DND-41 (cell line): ENCODE measurements around the gene YWHAQ.

Source experiments
- ATAC-seq: fragments of 200-7000 bp; cut with Tn5 transposase; 3 replicates; pipeline ENCODE4 v1.9.1; 2021; ENCODE audit warnings: low read depth; ENCODE audit not compliant: insufficient read depth
- DNase-seq: peaks from one replicate; pipeline ENCODE4 v3.0.0-alpha.2; 2020
- H2AFZ ChIP-seq: 2 replicates; pipeline ENCODE4 v1.6.0; 2012; ENCODE audit warnings: low read depth, low read length
- H3K27ac ChIP-seq: 2 replicates; pipeline ENCODE4 v1.5.1; 2012; ENCODE audit warnings: low read length, inconsistent platforms
- H3K27me3 ChIP-seq: fragments of 200-600 bp; sonication (generic); 2 replicates; pipeline ENCODE4 v1.6.0; 2012; ENCODE audit warnings: low read length, mild to moderate bottlenecking, inconsistent platforms; ENCODE audit not compliant: insufficient read depth, poor library complexity
- H3K36me3 ChIP-seq: 2 replicates; pipeline ENCODE4 v1.5.1; 2012; ENCODE audit warnings: low read length, inconsistent platforms; ENCODE audit not compliant: insufficient read depth
- H3K4me1 ChIP-seq: 2 replicates; pipeline ENCODE4 v1.5.1; 2012; ENCODE audit warnings: mild to moderate bottlenecking, low read length; ENCODE audit not compliant: insufficient read depth
- H3K4me2 ChIP-seq: 2 replicates; pipeline ENCODE4 v1.6.0; 2012; ENCODE audit warnings: mild to moderate bottlenecking, moderate library complexity, low read length, inconsistent platforms; ENCODE audit not compliant: insufficient read depth
- H3K4me3 ChIP-seq, 2 experiments: fragments of 200-600 bp in 1 of 2; shearing (Covaris generic) in 1 of 2; 2 replicates each; pipeline ENCODE4 v1.5.1; 2012 to 2016; ENCODE audit warnings: inconsistent platforms in 2 of 2, low read length in 2 of 2, mild to moderate bottlenecking in 2 of 2, low read depth in 1 of 2, moderate library complexity in 1 of 2
- H3K79me2 ChIP-seq: 2 replicates; pipeline ENCODE4 v1.6.0; 2012; ENCODE audit warnings: low read length, inconsistent platforms; ENCODE audit not compliant: insufficient read depth
- H3K9ac ChIP-seq: 2 replicates; pipeline ENCODE4 v1.6.0; 2012; ENCODE audit warnings: low read depth, mild to moderate bottlenecking, inconsistent platforms, low read length, moderate library complexity
- H3K9me3 ChIP-seq: 2 replicates; pipeline ENCODE4 v1.5.1; 2012; ENCODE audit warnings: low read length, moderate library complexity, mild to moderate bottlenecking, inconsistent platforms; ENCODE audit not compliant: insufficient read depth, severe bottlenecking
- H4K20me1 ChIP-seq: 2 replicates; pipeline ENCODE4 v1.6.0; 2012; ENCODE audit warnings: low read length; ENCODE audit not compliant: insufficient read depth
- EZH2 ChIP-seq: IDR thresholded peaks from 3 replicates; pipeline ENCODE4 v1.6.1; 2012; ENCODE audit warnings: borderline replicate concordance, low read depth, mild to moderate bottlenecking, moderate library complexity, low read length, inconsistent platforms; ENCODE audit not compliant: severe bottlenecking
- TF ChIP-seq, protein P1 (sequence below): IDR thresholded peaks from 2 replicates; pipeline ENCODE4 v1.5.1; 2012; ENCODE audit warnings: borderline replicate concordance, low read length, moderate library complexity, mild to moderate bottlenecking; ENCODE audit not compliant: poor library complexity, severe bottlenecking; ENCODE audit errors: extremely low read depth

The YWHAQ gene

DNA sequence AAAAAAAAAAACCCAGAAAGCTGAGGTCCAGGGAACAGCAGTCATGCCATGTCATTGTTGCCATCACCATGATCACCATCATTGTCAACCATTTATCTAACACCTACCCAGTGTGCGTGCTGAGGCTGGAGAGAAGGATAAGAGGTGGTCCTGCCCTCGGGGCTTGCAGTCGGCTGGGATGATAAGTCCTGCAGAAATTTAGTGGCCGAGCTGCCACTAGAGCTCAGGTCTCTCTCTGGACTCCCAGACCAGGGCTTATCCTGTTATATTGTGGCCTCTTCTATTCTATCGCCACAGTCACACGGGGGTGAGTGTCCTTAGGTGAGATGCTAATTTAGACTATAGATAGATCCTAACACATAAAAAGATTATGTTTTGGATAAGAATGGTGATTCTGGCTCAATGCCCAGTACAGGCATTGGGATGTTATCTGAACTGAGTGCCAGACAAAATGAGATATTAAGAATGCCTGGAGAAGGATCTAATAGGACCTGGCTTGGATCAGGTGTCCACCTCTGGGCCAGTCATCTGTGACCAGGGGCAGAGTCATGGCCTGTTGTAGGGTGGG lies 43.2 kb upstream of the YWHAQ start:
- no peak overlapping the region for H2AFZ ChIP-seq
- no peaks in the 10 kb centered on the region for H3K9me3 ChIP-seq
- no peak overlapping the region for H3K4me2 ChIP-seq
- H3K4me3 ChIP-seq = no peak overlapping the region
- no peak overlapping the region for H3K9ac ChIP-seq
- no peaks in the 10 kb centered on the region for H3K27me3 ChIP-seq
- no peak for TF ChIP-seq EZH2
- TF ChIP-seq, protein P1, sequence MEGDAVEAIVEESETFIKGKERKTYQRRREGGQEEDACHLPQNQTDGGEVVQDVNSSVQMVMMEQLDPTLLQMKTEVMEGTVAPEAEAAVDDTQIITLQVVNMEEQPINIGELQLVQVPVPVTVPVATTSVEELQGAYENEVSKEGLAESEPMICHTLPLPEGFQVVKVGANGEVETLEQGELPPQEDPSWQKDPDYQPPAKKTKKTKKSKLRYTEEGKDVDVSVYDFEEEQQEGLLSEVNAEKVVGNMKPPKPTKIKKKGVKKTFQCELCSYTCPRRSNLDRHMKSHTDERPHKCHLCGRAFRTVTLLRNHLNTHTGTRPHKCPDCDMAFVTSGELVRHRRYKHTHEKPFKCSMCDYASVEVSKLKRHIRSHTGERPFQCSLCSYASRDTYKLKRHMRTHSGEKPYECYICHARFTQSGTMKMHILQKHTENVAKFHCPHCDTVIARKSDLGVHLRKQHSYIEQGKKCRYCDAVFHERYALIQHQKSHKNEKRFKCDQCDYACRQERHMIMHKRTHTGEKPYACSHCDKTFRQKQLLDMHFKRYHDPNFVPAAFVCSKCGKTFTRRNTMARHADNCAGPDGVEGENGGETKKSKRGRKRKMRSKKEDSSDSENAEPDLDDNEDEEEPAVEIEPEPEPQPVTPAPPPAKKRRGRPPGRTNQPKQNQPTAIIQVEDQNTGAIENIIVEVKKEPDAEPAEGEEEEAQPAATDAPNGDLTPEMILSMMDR = no peak
- H4K20me1 ChIP-seq = no peaks in the 10 kb centered on the region
- DNase-seq (no peak), ATAC-seq (no peak)
- H3K36me3 ChIP-seq = no peaks in the 10 kb centered on the region
- H3K27ac ChIP-seq = no peak overlapping the region
- H3K79me2 ChIP-seq = no peaks in the 10 kb centered on the region
- H3K4me1 ChIP-seq = no peaks in the 10 kb centered on the region

- no peak for ATAC-seq
- Histone ChIP-seq H3K9me3 (no peaks in the 10 kb centered on the region), H3K9ac (no peak overlapping the region), H3K36me3 (no peaks in the 10 kb centered on the region), H3K4me2 (no peak overlapping the region), H4K20me1 (no peaks in the 10 kb centered on the region), H3K4me3 (no peak overlapping the region), H3K79me2 (no peaks in the 10 kb centered on the region), H3K27me3 (no peaks in the 10 kb centered on the region), H3K4me1 (no peaks in the 10 kb centered on the region), H2AFZ (no peak overlapping the region), H3K27ac (no peak overlapping the region)
- TF ChIP-seq, protein P1 = no peak
- no peak for TF ChIP-seq EZH2
- no peak for DNase-seq
Observed at GRCh38 chr2:9668687-9669345, 38.0 kb upstream of the YWHAQ start.

- DNase-seq (no peak), ATAC-seq (no peak)
- H3K4me1 ChIP-seq = no peaks in the 10 kb centered on the region
- no peak for TF ChIP-seq EZH2
- TF ChIP-seq, protein P1 = no peak
- H3K4me3 ChIP-seq = no peak overlapping the region
- H3K27me3 ChIP-seq = no peaks in the 10 kb centered on the region
- H3K9me3 ChIP-seq = no peaks in the 10 kb centered on the region
- H2AFZ ChIP-seq = no peak overlapping the region
- H4K20me1 ChIP-seq = no peaks in the 10 kb centered on the region
- no peaks in the 10 kb centered on the region for H3K36me3 ChIP-seq
- H3K79me2 ChIP-seq = no peaks in the 10 kb centered on the region
- no peak overlapping the region for H3K9ac ChIP-seq
- no peak overlapping the region for H3K4me2 ChIP-seq
- H3K27ac ChIP-seq = no peak overlapping the region
Observed at GRCh38 chr2:9667826-9668225, 37.0 kb upstream of the YWHAQ start.

- Histone ChIP-seq H3K79me2 (no peaks in the 10 kb centered on the region), H3K27me3 (no peaks in the 10 kb centered on the region), H3K27ac (no peak overlapping the region), H3K9ac (no peak overlapping the region), H3K4me3 (no peak overlapping the region), H4K20me1 (no peaks in the 10 kb centered on the region), H2AFZ (no peak overlapping the region), H3K9me3 (no peaks in the 10 kb centered on the region), H3K4me2 (no peak overlapping the region), H3K36me3 (no peaks in the 10 kb centered on the region), H3K4me1 (no peaks in the 10 kb centered on the region)
- no peak for TF ChIP-seq EZH2
- TF ChIP-seq, protein P1 = no peak
- DNase-seq = no peak
- no peak for ATAC-seq
Observed at GRCh38 chr2:9666306-9666705, 35.5 kb upstream of the YWHAQ start.
